Fibroblast of the aortic adventitia (primary cell): ENCODE measurements around the gene UVSSA. TPM values are rescaled to one million over a fixed set of nuclear protein-coding genes. Genes with fewer than 3 reads are reported as not detected.

ENCODE experiments used
- DNase-seq: peaks from one replicate; pipeline ENCODE4 v3.0.0-alpha.2; 2010; ENCODE audit warnings: low read depth
- H3K4me3 ChIP-seq: 2 replicates; pipeline ENCODE4 v1.5.1; 2011; ENCODE audit warnings: low read depth, mild to moderate bottlenecking, control low read depth, low read length, moderate library complexity
- total RNA-seq: library from RNA; depleted of rRNA; stranded (reverse); fragments of >200 nt; gene quantifications from 2 replicates; pipeline ENCODE4 v1.2.3, GENCODE V29; 2012; ENCODE audit warnings: low replicate concordance
- TF ChIP-seq, protein P1 (sequence below): IDR thresholded peaks from 2 replicates; pipeline ENCODE4 v1.5.1; 2011; ENCODE audit warnings: mild to moderate bottlenecking, low read length, control low read depth, inconsistent platforms; ENCODE audit not compliant: insufficient read depth

The UVSSA gene
- total RNA-seq, 1 donor: 8.7 TPM

DNA sequence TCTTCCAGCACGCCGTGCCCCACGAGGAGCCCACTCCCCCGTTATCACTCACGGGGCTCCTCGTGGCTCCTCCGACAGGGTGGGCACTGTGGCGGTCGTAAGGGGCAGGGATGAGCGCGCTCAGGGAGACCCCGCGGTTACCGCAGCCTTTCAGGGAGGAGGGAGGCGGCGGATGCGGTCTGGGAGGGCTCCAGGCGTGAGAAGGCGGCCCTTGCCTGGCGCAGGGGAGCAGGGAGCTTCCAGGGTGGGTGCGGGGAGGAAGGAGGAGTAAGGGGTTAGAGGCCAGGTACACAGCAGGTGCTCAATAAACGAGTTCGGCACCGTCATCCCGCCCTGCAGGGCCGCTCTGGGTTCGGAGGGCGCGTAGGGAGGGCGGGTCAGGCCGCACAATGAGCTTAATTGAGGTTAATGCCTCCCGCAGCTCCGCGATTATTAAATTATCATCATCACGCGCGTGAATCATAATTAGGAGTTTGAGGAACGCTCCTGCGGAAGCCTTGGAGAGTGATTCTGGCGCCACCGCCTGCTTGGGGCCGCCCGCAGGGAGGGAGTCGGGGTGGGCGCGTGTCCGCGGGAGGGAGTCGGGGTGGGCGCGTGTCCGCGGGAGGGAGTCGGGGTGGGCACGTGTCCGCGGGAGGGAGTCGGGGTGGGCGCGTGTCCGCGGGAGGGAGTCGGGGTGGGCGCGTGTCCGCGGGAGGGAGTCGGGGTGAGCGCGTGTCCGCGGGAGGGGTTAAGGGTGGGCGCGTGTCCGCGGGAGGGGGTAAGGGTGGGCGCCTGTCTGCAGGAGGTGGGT is 66.9 kb downstream of the UVSSA start:
- TF ChIP-seq, protein P1, sequence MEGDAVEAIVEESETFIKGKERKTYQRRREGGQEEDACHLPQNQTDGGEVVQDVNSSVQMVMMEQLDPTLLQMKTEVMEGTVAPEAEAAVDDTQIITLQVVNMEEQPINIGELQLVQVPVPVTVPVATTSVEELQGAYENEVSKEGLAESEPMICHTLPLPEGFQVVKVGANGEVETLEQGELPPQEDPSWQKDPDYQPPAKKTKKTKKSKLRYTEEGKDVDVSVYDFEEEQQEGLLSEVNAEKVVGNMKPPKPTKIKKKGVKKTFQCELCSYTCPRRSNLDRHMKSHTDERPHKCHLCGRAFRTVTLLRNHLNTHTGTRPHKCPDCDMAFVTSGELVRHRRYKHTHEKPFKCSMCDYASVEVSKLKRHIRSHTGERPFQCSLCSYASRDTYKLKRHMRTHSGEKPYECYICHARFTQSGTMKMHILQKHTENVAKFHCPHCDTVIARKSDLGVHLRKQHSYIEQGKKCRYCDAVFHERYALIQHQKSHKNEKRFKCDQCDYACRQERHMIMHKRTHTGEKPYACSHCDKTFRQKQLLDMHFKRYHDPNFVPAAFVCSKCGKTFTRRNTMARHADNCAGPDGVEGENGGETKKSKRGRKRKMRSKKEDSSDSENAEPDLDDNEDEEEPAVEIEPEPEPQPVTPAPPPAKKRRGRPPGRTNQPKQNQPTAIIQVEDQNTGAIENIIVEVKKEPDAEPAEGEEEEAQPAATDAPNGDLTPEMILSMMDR: no peak
- H3K4me3 ChIP-seq: no peak overlapping the region
- no peak for DNase-seq

DNA sequence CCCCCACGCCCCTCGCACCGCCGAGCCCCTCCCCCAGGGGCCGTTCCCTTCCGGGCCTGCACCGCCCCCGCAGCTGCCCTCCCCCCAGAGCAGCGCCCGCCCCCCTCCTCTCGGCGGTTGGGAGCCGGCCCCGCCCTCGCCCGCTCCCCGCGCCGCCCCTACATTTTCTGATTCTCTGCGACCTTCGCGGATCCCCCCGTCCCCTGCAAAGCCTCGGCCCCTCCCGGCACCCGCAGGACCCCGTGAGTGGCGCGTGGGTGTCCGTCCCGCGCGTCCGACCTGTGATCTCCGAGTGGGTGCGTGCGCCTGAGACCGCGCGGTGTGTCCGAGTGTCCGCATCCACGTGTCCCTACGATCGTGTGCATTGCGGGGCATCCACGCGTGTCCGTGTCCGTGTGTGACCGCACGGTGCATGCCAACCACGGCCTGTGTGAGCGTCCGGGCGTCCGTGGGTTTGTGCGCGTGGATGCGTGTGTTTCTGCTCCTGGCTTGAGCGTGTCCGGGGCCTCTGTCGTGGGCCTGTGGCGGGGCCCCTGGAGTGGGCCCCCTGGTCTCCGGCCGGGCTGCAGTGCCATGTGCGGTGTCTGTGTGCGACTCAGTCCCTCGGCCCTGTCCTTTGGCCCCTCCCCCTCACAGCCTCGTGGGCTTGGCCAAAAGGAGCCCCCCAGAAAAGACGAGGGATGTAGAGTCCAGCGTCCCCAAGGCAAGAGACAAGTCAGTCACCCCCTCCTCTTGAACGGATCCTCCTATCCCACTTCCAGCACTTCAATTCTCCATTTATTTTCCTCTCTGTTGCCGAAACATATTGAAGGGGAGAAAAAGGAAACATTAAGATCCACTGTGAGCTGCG is 68.0 kb downstream of the UVSSA start:
- DNase-seq: no peak
- no peak overlapping the region for H3K4me3 ChIP-seq
- TF ChIP-seq, protein P1: no peak

DNA sequence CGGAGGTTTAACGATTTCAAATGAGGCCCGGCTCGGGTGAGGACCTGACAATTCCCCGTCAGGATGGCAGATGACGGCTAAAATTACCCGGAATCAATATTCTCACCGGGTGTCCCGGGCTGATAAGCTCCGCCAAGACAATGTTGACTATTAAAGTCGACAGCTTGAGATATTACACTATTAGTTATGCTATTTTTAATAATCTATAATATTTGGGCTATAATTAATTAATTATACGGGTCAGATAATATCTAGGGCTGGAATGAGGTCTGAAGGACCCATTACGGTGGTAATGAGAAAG is 68.6 kb downstream of the UVSSA start:
- DNase-seq: no peak
- TF ChIP-seq, protein P1: no peak
- H3K4me3 ChIP-seq: no peak overlapping the region

DNA sequence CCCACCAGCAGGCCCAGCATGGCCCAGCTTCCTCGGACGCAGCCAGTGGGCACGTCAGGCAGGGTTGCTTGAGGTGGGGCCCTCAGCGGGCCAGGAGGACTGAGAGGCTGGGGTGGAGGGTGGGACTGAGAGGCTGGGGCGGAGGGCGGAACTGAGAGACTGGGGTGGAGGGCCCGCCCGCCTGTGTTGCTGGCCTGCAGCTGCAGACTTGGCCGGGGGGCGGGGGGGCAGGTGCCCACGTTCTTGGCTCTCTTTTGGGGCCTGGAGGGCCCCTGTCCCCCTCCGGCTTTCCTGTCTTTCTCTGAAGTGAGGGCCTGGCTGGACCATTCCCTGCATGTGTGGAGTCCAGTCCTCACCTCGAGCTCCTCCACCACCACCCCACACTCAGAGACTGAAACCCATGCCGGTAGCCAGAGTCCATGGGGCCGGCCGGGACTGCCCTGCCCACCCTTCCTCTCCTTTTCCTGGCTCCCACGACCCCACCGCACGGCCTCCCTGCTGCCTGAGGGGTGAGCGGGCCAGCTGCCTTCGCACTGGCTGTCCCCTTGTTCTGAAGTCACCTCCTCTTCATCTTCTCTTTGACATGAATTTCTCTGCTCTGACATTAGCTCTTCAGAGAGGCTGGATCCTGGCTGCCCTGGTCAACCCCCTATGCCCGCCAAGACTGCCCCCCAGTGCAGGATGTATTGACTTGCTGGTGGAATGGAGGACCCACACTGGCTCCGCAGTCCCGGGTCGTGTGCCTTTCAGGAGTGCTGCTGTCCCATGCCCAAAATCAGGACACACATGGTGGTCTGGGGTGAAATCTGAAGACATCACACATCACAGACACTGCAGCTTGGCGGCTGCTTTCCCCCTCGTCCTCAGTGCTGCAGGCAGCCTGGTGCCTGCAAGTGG is 69.3 kb downstream of the UVSSA start:
- no peak for DNase-seq
- TF ChIP-seq, protein P1: no peak
- H3K4me3 ChIP-seq: no peak overlapping the region

DNA sequence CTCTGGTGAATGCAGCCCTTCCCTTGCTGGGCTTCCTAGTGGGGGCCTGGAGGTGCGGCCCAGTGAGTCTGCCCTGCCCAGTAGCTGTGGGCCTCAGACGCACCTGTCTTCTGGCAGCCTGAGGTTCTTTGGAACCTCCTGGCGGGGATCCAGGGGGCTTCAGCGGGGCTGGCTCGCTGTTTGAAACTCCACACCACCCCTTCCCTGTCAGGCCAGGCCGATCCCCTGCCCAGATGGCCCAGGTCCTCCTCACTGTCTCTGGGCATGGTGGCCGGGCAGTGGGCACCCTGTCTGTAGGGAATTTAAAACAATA is 69.9 kb downstream of the UVSSA start:
- no peak for DNase-seq
- TF ChIP-seq, protein P1: no peak

DNA sequence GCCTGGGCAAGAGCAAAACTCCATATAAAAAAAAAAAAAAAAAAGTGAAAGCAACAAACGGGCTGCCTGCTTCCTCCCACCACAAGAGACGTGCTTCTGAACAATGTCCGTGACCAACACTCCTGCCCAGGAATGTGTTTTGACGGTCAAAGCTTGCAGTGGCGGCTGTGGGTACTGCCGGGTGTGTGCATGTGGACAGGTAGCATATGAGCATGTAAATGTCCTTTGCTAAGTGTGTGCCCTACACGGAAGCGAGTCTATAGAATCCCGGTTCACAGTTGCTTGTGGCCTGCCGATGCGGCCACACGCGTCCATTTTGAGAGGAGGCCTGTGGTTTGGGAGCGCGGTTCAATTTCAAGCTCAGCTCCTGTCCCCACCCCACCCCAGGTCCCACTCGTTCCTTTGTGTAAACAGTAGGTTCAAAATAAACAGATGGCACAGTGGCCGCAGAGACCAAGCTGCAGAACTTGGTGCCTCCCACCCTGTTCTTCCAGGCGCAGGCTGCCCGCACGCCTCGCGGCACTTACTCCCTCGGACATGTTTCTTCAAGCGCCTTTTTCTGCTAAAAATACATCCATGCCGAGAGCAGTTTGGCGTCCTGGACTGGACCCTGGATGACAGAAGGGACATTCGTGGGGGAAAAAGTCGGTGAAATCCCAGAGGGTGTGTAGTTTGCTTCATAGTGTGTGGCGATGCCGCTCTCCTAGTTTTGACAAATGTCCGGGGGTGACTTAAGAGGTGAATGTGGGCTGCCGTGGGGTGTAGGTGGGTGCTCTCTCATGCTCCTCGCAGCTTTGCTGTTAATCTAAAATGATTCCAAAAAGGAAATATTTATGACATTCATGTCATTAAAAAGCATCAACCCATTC is 70.7 kb downstream of the UVSSA start:
- H3K4me3 ChIP-seq: no peak overlapping the region
- no peak for DNase-seq
- TF ChIP-seq, protein P1: no peak

More for the DNA sequence above, 69.9 kb downstream of the UVSSA start:
- H3K4me3 ChIP-seq: no peak overlapping the region
